ENCODE data around the gene TMEM132C.

- TF ChIP-seq POLR2AphosphoS5 (IDR thresholded peaks at IDR 0.05; ENCODE audit: low read depth, low read length) (peak; percentile 67), REST (IDR thresholded peaks at IDR 0.05; ENCODE audit: insufficient read depth in 1 of 2, low read depth in 2 of 2, low read length in 2 of 2) (no peak), TAF1 (IDR thresholded peaks at IDR 0.05; ENCODE audit: borderline replicate concordance, insufficient read depth, low read length) (no peak), SIN3A (IDR thresholded peaks at IDR 0.05; ENCODE audit: borderline replicate concordance, insufficient read depth, low read length) (no peak; the same call in 1 of the 2 replicates)
Observed at GRCh38 chr12:128711486-128711885, 444.5 kb downstream of the TMEM132C start.
